Endothelial cell of umbilical vein (primary cell): Measurements from ENCODE around the gene CTIF.
A peak's percentile ranks its signal among the peaks of the same experiment; 100 is the strongest.

Source experiments
- EZH2 ChIP-seq: IDR thresholded peaks from 2 replicates; pipeline ENCODE4 v1.6.1; 2012; ENCODE audit warnings: borderline replicate concordance, low read depth, mild to moderate bottlenecking, moderate library complexity, low read length, inconsistent platforms; ENCODE audit not compliant: severe bottlenecking
- MYC ChIP-seq: IDR thresholded peaks from one replicate; pipeline ENCODE4 v1.6.1; 2011; ENCODE audit warnings: mild to moderate bottlenecking, low read depth, low read length
- POLR2AphosphoS5 ChIP-seq: IDR thresholded peaks from 2 replicates; pipeline ENCODE4 v1.6.1; 2012; ENCODE audit warnings: low read depth, mild to moderate bottlenecking, control low read depth, low read length, moderate library complexity; ENCODE audit not compliant: insufficient read depth
- TF ChIP-seq, protein P1 (sequence below): IDR thresholded peaks from 2 replicates; pipeline ENCODE4 v1.6.1; 2011; ENCODE audit not compliant: insufficient read depth, insufficient read length
- TF ChIP-seq, protein P2 (sequence below), 2 donors: IDR thresholded peaks; 1 replicate in 1 of 2; 2 replicates in 1 of 2; pipeline ENCODE4 v1.5.1; 2011; ENCODE audit warnings: low read length in 2 of 2, mild to moderate bottlenecking in 2 of 2, moderate library complexity in 2 of 2, control low read depth in 1 of 2, inconsistent platforms in 1 of 2, low read depth in 1 of 2; ENCODE audit not compliant: insufficient read depth in 1 of 2; ENCODE audit errors: extremely low read depth in 1 of 2

DNA sequence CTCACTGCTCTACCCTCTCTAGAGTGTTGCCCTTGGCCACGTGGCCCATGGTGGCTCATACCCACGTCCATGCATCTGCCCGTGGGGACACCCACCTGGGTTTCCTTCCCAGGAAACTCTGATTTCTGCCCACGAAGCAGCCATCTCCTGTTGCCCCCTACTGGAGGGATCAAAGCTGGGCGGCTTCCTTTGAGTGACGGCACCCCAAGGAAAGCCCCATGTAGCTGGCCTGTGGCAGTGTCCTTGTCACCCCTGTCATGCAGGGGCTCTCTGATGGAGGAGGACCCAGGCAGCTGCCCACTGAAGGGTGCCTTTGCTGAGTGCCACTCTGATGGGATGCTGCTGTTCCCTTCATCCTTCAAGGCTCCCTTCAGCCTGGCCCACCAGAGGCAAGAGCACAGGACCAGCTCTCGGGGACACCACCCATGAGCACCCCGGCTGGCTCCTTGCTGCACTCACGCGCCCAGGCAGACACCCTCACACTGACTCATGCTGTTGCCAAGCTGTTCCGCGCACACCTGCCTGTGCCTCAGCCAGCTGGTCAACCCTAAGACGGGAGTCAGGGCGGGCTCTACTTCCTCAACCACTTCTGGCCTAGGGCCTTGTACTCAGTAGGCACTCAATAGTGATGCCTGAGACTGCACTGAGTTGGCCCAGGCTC, 101.1 kb downstream of the CTIF start:
- TF ChIP-seq MYC = no peak
- TF ChIP-seq EZH2 = no peak
- TF ChIP-seq, protein P1, sequence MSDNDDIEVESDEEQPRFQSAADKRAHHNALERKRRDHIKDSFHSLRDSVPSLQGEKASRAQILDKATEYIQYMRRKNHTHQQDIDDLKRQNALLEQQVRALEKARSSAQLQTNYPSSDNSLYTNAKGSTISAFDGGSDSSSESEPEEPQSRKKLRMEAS = no peak
- TF ChIP-seq, protein P2, sequence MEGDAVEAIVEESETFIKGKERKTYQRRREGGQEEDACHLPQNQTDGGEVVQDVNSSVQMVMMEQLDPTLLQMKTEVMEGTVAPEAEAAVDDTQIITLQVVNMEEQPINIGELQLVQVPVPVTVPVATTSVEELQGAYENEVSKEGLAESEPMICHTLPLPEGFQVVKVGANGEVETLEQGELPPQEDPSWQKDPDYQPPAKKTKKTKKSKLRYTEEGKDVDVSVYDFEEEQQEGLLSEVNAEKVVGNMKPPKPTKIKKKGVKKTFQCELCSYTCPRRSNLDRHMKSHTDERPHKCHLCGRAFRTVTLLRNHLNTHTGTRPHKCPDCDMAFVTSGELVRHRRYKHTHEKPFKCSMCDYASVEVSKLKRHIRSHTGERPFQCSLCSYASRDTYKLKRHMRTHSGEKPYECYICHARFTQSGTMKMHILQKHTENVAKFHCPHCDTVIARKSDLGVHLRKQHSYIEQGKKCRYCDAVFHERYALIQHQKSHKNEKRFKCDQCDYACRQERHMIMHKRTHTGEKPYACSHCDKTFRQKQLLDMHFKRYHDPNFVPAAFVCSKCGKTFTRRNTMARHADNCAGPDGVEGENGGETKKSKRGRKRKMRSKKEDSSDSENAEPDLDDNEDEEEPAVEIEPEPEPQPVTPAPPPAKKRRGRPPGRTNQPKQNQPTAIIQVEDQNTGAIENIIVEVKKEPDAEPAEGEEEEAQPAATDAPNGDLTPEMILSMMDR (IDR thresholded peaks at IDR 0.05; ENCODE audit: extremely low read depth in 1 of 2, insufficient read depth in 1 of 2, low read depth in 1 of 2, low read length in 2 of 2) = peak; percentile 25 to 35
- no peak for TF ChIP-seq POLR2AphosphoS5
